Suprapubic skin (tissue), 4 donors: Measurements from ENCODE around the gene TBC1D1. TPM values are rescaled to one million over a fixed set of nuclear protein-coding genes. Genes with fewer than 3 reads are reported as not detected.

ENCODE experiments used
- DNase-seq, 2 donors: peaks; one replicate each; pipeline ENCODE4 v3.0.0-alpha.2; 2019; ENCODE audit warnings: low spot score in 2 of 2
- H3K27ac ChIP-seq: fragments of 200-600 bp; sonication (generic); one replicate; pipeline ENCODE4 v1.5.1; 2019
- H3K27me3 ChIP-seq: fragments of 200-600 bp; sonication (generic); one replicate; pipeline ENCODE4 v1.5.1; 2019
- H3K36me3 ChIP-seq: fragments of 200-600 bp; sonication (generic); one replicate; pipeline ENCODE4 v1.5.1; 2019
- H3K4me1 ChIP-seq: fragments of 200-600 bp; sonication (generic); one replicate; pipeline ENCODE4 v1.5.1; 2019
- H3K4me3 ChIP-seq: fragments of 200-600 bp; sonication (generic); one replicate; pipeline ENCODE4 v1.5.1; 2019; ENCODE audit warnings: mild to moderate bottlenecking
- H3K9me3 ChIP-seq: fragments of 200-600 bp; sonication (generic); one replicate; pipeline ENCODE4 v1.5.1; 2019
- EP300 ChIP-seq: sonication (generic); formaldehyde crosslinking; IDR thresholded peaks from one replicate; pipeline ENCODE4 v1.6.1; 2017; ENCODE audit warnings: antibody characterized with exemption
- POLR2A ChIP-seq, 2 donors: fragments of 450-650 bp; IDR thresholded peaks; one replicate each; pipeline ENCODE4 v1.6.1; 2017; ENCODE audit warnings: antibody characterized with exemption in 2 of 2, mild to moderate bottlenecking in 2 of 2, moderate library complexity in 2 of 2
- POLR2AphosphoS5 ChIP-seq, 3 donors: sonication (generic); formaldehyde crosslinking; IDR thresholded peaks; one replicate each; pipeline ENCODE4 v1.6.1; 2017; ENCODE audit warnings: antibody characterized with exemption in 3 of 3
- WGBS: methylation state at CpG from one replicate; pipeline ENCODE4 v1.1.5; 2018; 5-methylcytosine and 5-hydroxymethylcytosine counted together
- total RNA-seq, 4 donors: library from RNA; depleted of rRNA; stranded (reverse); fragments of >200 nt; gene quantifications; one replicate each; pipeline ENCODE4 v1.1.0, GENCODE V29; 2016
- TF ChIP-seq, protein P1 (sequence below), 2 donors: fragments of 200-600 bp in 1 of 2; fragments of 450-650 bp in 1 of 2; sonication (generic) in 1 of 2; IDR thresholded peaks; one replicate each; pipeline ENCODE4 v1.5.1; 2016 to 2019; ENCODE audit warnings: antibody characterized with exemption in 2 of 2, mild to moderate bottlenecking in 1 of 2, moderate library complexity in 1 of 2

The TBC1D1 gene
- total RNA-seq, 4 donors from 2014 or later = 16.3 to 32.0 (median 22.2) TPM

DNA sequence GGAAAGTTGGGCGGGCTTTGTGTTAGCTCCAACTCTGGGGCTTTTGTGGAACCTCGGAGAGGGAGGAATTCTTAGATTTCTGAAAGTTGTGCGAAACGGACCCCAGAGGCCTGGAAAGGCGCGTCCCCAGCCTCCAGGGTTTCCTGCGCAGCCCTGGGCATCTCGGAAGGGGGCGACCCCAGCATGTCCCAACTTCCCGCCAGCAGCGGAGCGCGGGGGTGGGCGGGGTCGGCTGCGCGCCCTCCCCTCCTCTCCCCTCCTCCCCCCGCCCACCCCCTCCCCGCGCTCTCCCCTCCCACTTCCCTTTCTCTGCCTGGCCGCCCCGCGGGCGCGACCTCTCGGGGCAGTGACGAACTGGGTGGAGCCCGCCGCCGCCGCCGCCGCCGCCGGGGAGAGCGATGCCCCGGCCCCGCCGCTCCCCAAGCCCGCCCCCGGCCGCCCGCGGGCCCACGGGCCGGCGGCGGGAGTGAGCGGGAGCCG is 86.1 kb downstream of the TBC1D1 start:
- 4% methylated on average over 12 of the region's 50 CpGs for WGBS
- Histone ChIP-seq H3K36me3 (no peaks in the 10 kb centered on the region), H3K27ac (peak overlapping the region; percentile 92), H3K4me1 (peaks cover 15% of the 10 kb centered on the region), H3K27me3 (no peaks in the 10 kb centered on the region), H3K4me3 (peak overlapping the region; percentile 86), H3K9me3 (no peaks in the 10 kb centered on the region)
- peak; percentile 84 to 87 for DNase-seq
- TF ChIP-seq, protein P1, sequence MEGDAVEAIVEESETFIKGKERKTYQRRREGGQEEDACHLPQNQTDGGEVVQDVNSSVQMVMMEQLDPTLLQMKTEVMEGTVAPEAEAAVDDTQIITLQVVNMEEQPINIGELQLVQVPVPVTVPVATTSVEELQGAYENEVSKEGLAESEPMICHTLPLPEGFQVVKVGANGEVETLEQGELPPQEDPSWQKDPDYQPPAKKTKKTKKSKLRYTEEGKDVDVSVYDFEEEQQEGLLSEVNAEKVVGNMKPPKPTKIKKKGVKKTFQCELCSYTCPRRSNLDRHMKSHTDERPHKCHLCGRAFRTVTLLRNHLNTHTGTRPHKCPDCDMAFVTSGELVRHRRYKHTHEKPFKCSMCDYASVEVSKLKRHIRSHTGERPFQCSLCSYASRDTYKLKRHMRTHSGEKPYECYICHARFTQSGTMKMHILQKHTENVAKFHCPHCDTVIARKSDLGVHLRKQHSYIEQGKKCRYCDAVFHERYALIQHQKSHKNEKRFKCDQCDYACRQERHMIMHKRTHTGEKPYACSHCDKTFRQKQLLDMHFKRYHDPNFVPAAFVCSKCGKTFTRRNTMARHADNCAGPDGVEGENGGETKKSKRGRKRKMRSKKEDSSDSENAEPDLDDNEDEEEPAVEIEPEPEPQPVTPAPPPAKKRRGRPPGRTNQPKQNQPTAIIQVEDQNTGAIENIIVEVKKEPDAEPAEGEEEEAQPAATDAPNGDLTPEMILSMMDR (IDR thresholded peaks at IDR 0.05) = no peak
- no peak for TF ChIP-seq POLR2A (IDR thresholded peaks at IDR 0.05)
- no peak for TF ChIP-seq EP300
- TF ChIP-seq POLR2AphosphoS5 (IDR thresholded peaks at IDR 0.05) = no peak

DNA sequence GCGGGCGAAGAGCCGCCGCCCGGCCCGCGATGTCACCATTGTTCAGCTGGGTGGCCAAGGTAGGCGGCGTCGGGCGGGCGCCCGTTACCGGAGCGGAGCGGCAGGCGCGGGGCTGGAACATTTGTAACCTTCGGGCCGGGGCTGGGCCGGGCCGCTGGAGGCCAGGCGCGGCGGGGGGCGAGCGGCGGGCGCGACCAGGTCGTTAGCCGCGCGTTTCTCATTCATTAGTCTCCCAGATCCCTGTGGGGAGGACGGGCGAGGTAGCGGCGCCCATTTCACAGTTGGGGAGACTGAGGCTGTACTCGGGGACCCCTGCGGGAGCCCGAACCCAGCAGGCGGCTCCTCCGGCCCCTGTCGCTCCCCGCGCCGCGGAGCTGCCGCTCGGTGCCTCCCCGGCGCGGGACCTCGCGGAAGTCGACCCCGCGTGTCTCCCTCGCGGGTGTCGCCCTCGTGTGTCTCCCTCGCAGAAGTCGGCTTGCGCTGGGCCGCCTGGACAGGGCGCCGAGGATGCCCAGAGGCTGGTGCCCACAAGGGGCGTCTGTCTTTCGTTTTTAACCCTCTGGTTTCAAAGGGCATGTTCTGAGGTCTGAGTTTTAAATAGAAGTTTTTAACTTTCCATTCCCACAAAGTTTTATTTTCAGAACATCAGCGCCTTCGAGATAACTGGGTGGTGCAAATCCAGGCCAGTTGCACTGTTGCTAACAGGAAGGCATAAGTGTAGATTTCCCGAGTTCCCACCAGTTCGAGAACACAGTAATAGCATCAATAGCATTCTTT is 86.8 kb downstream of the TBC1D1 start:
- no peaks in the 10 kb centered on the region for H3K36me3 ChIP-seq
- DNase-seq = peak; percentile 81 to 88
- H3K9me3 ChIP-seq = no peaks in the 10 kb centered on the region
- H3K27ac ChIP-seq = peak overlapping the region; percentile 92
- H3K27me3 ChIP-seq = no peaks in the 10 kb centered on the region
- TF ChIP-seq POLR2AphosphoS5 (IDR thresholded peaks at IDR 0.05) (no peak), EP300 (no peak), POLR2A (IDR thresholded peaks at IDR 0.05) (peak in 1 of 2 donors; percentile 16)
- TF ChIP-seq, protein P1 (IDR thresholded peaks at IDR 0.05) = peak; percentile 42
- WGBS = under 1% methylated on average over 20 of the region's 74 CpGs
- H3K4me1 ChIP-seq = peaks cover 21% of the 10 kb centered on the region
- H3K4me3 ChIP-seq = peak overlapping the region; percentile 86

DNA sequence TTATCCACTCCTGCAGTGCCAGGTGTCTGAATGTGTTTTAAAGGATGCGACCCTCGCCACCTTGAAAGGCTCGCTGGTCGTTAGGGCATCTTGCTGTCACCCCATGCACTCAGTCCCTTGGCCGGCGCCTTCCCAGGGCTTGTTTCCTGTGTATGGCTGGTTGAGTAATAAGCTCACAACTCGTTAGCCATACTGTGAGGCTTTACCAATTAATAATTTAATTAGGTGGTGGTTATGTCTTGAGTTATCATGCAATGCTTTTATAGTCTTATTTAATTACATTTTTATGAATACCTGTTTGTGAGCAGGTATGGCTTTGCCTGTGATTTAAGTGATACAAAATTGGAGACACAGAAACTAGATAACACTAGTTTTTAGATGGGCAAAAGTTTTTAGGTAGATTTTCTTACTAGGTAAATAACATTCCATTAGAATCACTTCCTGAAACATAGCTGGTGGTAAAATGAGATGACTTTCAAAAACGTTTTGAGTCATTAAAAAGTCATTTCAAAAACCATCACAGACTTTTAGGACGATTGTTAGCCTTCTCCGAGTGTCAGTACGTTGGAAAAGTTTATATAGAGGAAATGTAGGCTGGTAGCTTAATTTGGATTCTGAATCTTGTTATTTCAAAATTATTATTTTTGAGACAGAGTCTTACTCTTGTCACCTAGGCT is 87.5 kb downstream of the TBC1D1 start:
- no peak for TF ChIP-seq POLR2AphosphoS5 (IDR thresholded peaks at IDR 0.05)
- TF ChIP-seq POLR2A (IDR thresholded peaks at IDR 0.05) = no peak
- TF ChIP-seq, protein P1 (IDR thresholded peaks at IDR 0.05) = no peak
- TF ChIP-seq EP300 = no peak
- Histone ChIP-seq H3K9me3 (no peaks in the 10 kb centered on the region), H3K4me3 (peak overlapping the region; percentile 86), H3K36me3 (no peaks in the 10 kb centered on the region), H3K27me3 (no peaks in the 10 kb centered on the region), H3K4me1 (peaks cover 23% of the 10 kb centered on the region), H3K27ac (no peak overlapping the region)
- 54% methylated on average over 11 of the region's 11 CpGs for WGBS
- no peak for DNase-seq

DNA sequence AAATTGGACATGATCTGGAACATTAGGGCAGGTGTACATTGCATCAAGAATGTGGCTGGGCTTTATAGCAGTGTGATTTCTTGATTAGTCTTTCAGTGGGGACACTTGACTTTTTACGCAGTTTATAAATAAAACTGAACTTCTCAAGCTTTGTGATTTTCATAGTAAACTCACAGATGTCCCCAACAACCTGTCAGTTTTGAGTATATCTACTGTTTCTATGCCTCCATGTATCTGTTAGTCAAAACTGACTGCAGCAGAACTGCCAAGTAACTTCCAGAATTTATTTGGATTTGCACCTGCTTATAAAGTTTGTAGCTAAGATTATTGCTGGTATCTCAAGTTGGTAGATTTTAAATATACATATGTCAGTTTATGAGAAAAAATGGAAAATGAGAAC is 89.4 kb downstream of the TBC1D1 start:
- TF ChIP-seq POLR2A (IDR thresholded peaks at IDR 0.05) (no peak), POLR2AphosphoS5 (IDR thresholded peaks at IDR 0.05) (no peak), EP300 (no peak)
- TF ChIP-seq, protein P1 (IDR thresholded peaks at IDR 0.05) = no peak
- 100% methylated on average over 1 of the region's 1 CpG for WGBS
- Histone ChIP-seq H3K36me3 (no peaks in the 10 kb centered on the region), H3K27me3 (no peaks in the 10 kb centered on the region), H3K4me1 (peaks cover 23% of the 10 kb centered on the region), H3K27ac (no peak overlapping the region), H3K4me3 (no peak overlapping the region), H3K9me3 (no peaks in the 10 kb centered on the region)
- DNase-seq = no peak

DNA sequence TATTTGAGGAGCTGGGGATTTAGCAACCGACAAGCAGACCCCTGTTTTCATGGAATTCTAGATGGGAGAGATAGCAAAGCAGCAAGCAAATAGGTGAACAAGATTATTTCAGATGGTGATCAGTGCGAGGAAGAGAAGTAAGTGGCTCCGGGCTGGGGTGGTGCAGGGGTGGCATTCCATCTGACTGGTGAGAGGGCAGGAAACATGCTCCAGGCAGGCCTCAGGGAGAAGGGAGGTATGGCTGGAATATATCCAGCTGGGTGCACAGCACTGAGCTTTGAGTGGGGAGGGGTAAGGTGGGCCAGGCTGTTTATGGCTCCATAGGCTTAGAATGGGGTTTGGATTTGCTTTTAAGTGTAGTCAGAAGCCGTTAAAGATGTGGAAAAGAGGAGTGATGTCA is 90.5 kb downstream of the TBC1D1 start:
- TF ChIP-seq EP300 = no peak
- no peak for TF ChIP-seq POLR2AphosphoS5 (IDR thresholded peaks at IDR 0.05)
- TF ChIP-seq, protein P1 (IDR thresholded peaks at IDR 0.05) = no peak
- TF ChIP-seq POLR2A (IDR thresholded peaks at IDR 0.05) = no peak
- no peaks in the 10 kb centered on the region for H3K9me3 ChIP-seq
- no peak overlapping the region for H3K27ac ChIP-seq
- H3K4me3 ChIP-seq = no peak overlapping the region
- no peaks in the 10 kb centered on the region for H3K27me3 ChIP-seq
- DNase-seq = no peak
- 56% methylated on average over 4 of the region's 4 CpGs for WGBS
- peaks cover 23% of the 10 kb centered on the region for H3K4me1 ChIP-seq
- no peaks in the 10 kb centered on the region for H3K36me3 ChIP-seq
